Mononuclear cell (primary cell): ENCODE measurements around the gene TEX44. TPM values are rescaled to one million over a fixed set of nuclear protein-coding genes. Genes with fewer than 3 reads are reported as not detected.

ENCODE experiments used
- H3K27me3 ChIP-seq: 2 replicates; pipeline ENCODE4 v1.6.0; 2011; ENCODE audit warnings: low read length, control low read depth; ENCODE audit not compliant: insufficient read depth
- H3K4me1 ChIP-seq: 2 replicates; pipeline ENCODE4 v1.5.1; 2011; ENCODE audit warnings: mild to moderate bottlenecking, low read length, control low read depth; ENCODE audit not compliant: insufficient read depth
- H3K4me3 ChIP-seq: 2 replicates; pipeline ENCODE4 v1.5.1; 2011; ENCODE audit warnings: mild to moderate bottlenecking, low read length, moderate library complexity
- H3K9me3 ChIP-seq: 2 replicates; pipeline ENCODE4 v1.5.1; 2011; ENCODE audit warnings: low read depth, mild to moderate bottlenecking, control low read depth, low read length
- total RNA-seq: library from RNA; depleted of rRNA; stranded (reverse); fragments of >200 nt; gene quantifications from one replicate; pipeline ENCODE4 v1.2.3, GENCODE V29; 2012

The TEX44 gene
- total RNA-seq, 1 donor = not detected

- Histone ChIP-seq H3K9me3 (no peaks in the 10 kb centered on the region), H3K4me3 (no peak overlapping the region)
These were observed 40.7 kb downstream of the TEX44 start for GRCh38 chr2:231633241-231633976.

GRCh38 chr2:231634412-231634811, 41.7 kb downstream of the TEX44 start:
- no peaks in the 10 kb centered on the region for H3K27me3 ChIP-seq
- H3K4me1 ChIP-seq = no peaks in the 10 kb centered on the region
- no peaks in the 10 kb centered on the region for H3K9me3 ChIP-seq
- H3K4me3 ChIP-seq = no peak overlapping the region

More at GRCh38 chr2:231633241-231633976, 40.7 kb downstream of the TEX44 start:
- H3K27me3 ChIP-seq = no peaks in the 10 kb centered on the region
- peaks cover under 1% of the 10 kb centered on the region for H3K4me1 ChIP-seq

GRCh38 chr2:231634951-231635875, 42.5 kb downstream of the TEX44 start:
- Histone ChIP-seq H3K4me1 (no peaks in the 10 kb centered on the region), H3K4me3 (no peak overlapping the region), H3K27me3 (no peaks in the 10 kb centered on the region), H3K9me3 (no peaks in the 10 kb centered on the region)

- peaks cover 23% of the 10 kb centered on the region for H3K4me1 ChIP-seq
- no peaks in the 10 kb centered on the region for H3K27me3 ChIP-seq
- H3K9me3 ChIP-seq = no peaks in the 10 kb centered on the region
- no peak overlapping the region for H3K4me3 ChIP-seq
These were observed 47.6 kb downstream of the TEX44 start for GRCh38 chr2:231640241-231640640.

- Histone ChIP-seq H3K9me3 (no peaks in the 10 kb centered on the region), H3K4me3 (no peak overlapping the region), H3K4me1 (peaks cover 23% of the 10 kb centered on the region), H3K27me3 (no peaks in the 10 kb centered on the region)
These were observed 48.0 kb downstream of the TEX44 start for GRCh38 chr2:231640641-231641111.

- no peaks in the 10 kb centered on the region for H3K27me3 ChIP-seq
- H3K4me3 ChIP-seq = no peak overlapping the region
- H3K9me3 ChIP-seq = no peaks in the 10 kb centered on the region
- peaks cover 23% of the 10 kb centered on the region for H3K4me1 ChIP-seq
These were observed 50.2 kb downstream of the TEX44 start for GRCh38 chr2:231642631-231643494.

GRCh38 chr2:231643495-231643888, 50.8 kb downstream of the TEX44 start:
- Histone ChIP-seq H3K9me3 (no peaks in the 10 kb centered on the region), H3K4me3 (no peak overlapping the region), H3K4me1 (peaks cover 23% of the 10 kb centered on the region), H3K27me3 (no peaks in the 10 kb centered on the region)

Other genes with a start within 250 kb of the TEX44 start
- gene B3GNT7, start 197.2 kb upstream of the TEX44 start, total RNA-seq = 6.5 TPM
- gene NCL, start 128.4 kb upstream of the TEX44 start, total RNA-seq = 182 TPM
- 1.8 TPM for gene NMUR1, start 62.4 kb upstream of the TEX44 start, total RNA-seq
- gene PTMA, start 115.7 kb downstream of the TEX44 start, total RNA-seq = 1,408 TPM
- gene PDE6D, start 188.4 kb downstream of the TEX44 start, total RNA-seq = 11.5 TPM
- gene COPS7B, start 193.6 kb downstream of the TEX44 start, total RNA-seq = 13.6 TPM